Heart right ventricle (tissue), 16 donors: Measurements from ENCODE around the gene GPRIN3. TPM values are rescaled to one million over a fixed set of nuclear protein-coding genes. Genes with fewer than 3 reads are reported as not detected.

Source experiments
- ATAC-seq, 8 donors: fragments of 200-7000 bp; cut with Tn5 transposase; one replicate each; pipeline ENCODE4 v1.9.1; 2020; ENCODE audit warnings: mild to moderate bottlenecking in 8 of 8, moderate library complexity in 8 of 8, moderate number of reproducible peaks in 1 of 8
- DNase-seq, 2 donors: peaks; one replicate each; pipeline ENCODE4 v3.0.0-alpha.2; 2020
- H3K27ac ChIP-seq, 10 donors: fragments of 200-600 bp; sonication (generic) in 2 of 10; one replicate each; pipeline versions ENCODE4 v1.5.0 to v1.8.0; 2020 to 2022; ENCODE audit warnings: mild to moderate bottlenecking in 3 of 10
- H3K27me3 ChIP-seq, 7 donors: fragments of 200-600 bp; one replicate each; pipeline ENCODE4 v1.8.0; 2021 to 2022; ENCODE audit warnings: mild to moderate bottlenecking in 2 of 7
- H3K36me3 ChIP-seq, 9 donors: fragments of 200-600 bp; sonication (generic) in 1 of 9; one replicate each; pipeline versions ENCODE4 v1.5.0 to v1.8.0; 2020 to 2022; ENCODE audit warnings: mild to moderate bottlenecking in 2 of 9
- H3K4me1 ChIP-seq, 9 donors: fragments of 200-600 bp; sonication (generic) in 1 of 9; one replicate each; pipeline versions ENCODE4 v1.5.0 to v1.8.0; 2020 to 2022; ENCODE audit warnings: mild to moderate bottlenecking in 4 of 9
- H3K4me3 ChIP-seq, 10 donors: fragments of 200-600 bp; sonication (generic) in 2 of 10; one replicate each; pipeline versions ENCODE4 v1.5.0 to v1.8.0; 2020 to 2022; ENCODE audit warnings: mild to moderate bottlenecking in 7 of 10, moderate library complexity in 2 of 10
- H3K9me3 ChIP-seq, 11 donors: fragments of 200-600 bp in 10 of 11; sonication (generic) in 2 of 11; one replicate each; pipeline versions ENCODE4 v1.5.0 to v1.8.0; 2013 to 2022; ENCODE audit warnings: mild to moderate bottlenecking in 2 of 11, control low read depth in 1 of 11, moderate library complexity in 1 of 11
- CTCF ChIP-seq, 9 donors: fragments of 200-600 bp; sonication (generic) in 2 of 9; IDR thresholded peaks; one replicate each; pipeline versions ENCODE4 v1.5.0 to v1.8.0; 2021 to 2022; ENCODE audit warnings: antibody characterized with exemption in 9 of 9, mild to moderate bottlenecking in 5 of 9, moderate library complexity in 1 of 9
- WGBS, 2 donors: extraction: QIAGEN DNeasy Blood & Tissue Kit; methylation state at CpG; one replicate each; pipeline ENCODE4 v1.1.7; 2013; ENCODE audit warnings: inconsistent platforms in 1 of 2; 5-methylcytosine and 5-hydroxymethylcytosine counted together
- intact Hi-C, 10 donors: fragments of 100-400 bp; cut with DNase I; formaldehyde crosslinking; loops; one replicate each; pipeline versions ENCODE4 v1.11.1 to v1.14.2; 2022
- polyA plus RNA-seq, 2 donors: library from polyadenylated mRNA; stranded (reverse); fragments of 200-250 nt; gene quantifications; one replicate each; pipeline ENCODE4 v1.2.3, GENCODE V29; 2013
- total RNA-seq, 10 donors: library from RNA; stranded (reverse); fragmentation: NEBNext Ultra II Directional in 3 of 10; extraction: Animal tissue kit (Norgen Biotek cat#: 25700) in 3 of 10; gene quantifications; one replicate each; pipeline versions ENCODE4 v1.2.1 to v1.2.4, GENCODE V29; 2021 to 2023
- donor health status: Arrhythmogenic right ventricular cardiomyopathy.
- donor health status: ischemic (EF 13 %, LVEDD 7.1; RV severe dilation, severe dysfunction).
- donor health status: healthy with polysubstance abuse.
- donor health status: DM: no; HTN: yes; CAD: no.
- donor health status: DM: no; HTN: no; CAD: no.
- donor health status: ischemic (EF 25% LVEDD 6.9; RV normal size, moderate dysfunction).
- donor health status: ischemic (EF 25% LVEDD 5.7; RV mildly dilated, moderate dysfunction).
- donor health status: healthy.
- donor health status: DM: yes; HTN: yes; CAD: no.
- donor health status: Ischemic cardiomyopathy.
- donor health status: ischemic (EF 35%, LVEDD 5.7; RV mildly dilated, moderate dysfunction).
- donor health status: nonischemic (EF 11% LVEDD 7.7; RV severe dilation, severe dysfunction).
- donor health status: DM: yes; HTN: yes; CAD: no.
- donor health status: PGD.
- donor health status: ischemic (EF 29% LVEDD 5.4; RV normal size, mild dysfunction).
- donor health status: nonischemic (EF 23%, LVEDD 6.1; RV moderate dilation, normal function).

Gene GPRIN3
- total and polyA plus RNA-seq, 12 donors: 1.7 to 12.2 (median 9.5) TPM

DNA sequence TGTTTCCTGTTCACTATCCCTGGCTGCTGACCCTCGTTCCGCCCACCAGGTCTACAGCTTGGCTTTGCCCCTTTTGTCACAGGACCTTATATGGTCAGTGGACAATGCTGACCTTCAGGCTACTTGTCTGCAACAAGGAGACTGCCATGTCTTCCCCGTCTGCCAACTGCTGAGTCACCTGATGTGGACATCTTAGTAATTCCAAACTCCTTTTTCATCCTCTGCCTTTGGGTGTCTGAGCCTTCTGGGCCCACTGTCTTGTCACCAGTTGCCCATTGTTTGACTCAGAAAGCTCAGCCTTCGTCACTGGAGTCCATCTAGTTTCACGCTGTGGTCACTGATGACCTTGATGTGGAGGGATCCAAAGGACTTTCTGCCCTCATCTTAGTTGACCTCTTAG, 30.2 kb downstream of the GPRIN3 start:
- peaks cover 0 to 13% (median 0%) of the 10 kb centered on the region in 9 donors for H3K4me1 ChIP-seq
- DNase-seq (no peak), ATAC-seq (no peak)
- no peaks in the 10 kb centered on the region for H3K27me3 ChIP-seq
- TF ChIP-seq CTCF (IDR thresholded peaks at IDR 0.05): no peak
- no peaks in the 10 kb centered on the region for H3K36me3 ChIP-seq
- no peak overlapping the region for H3K4me3 ChIP-seq
- no peak overlapping the region for H3K27ac ChIP-seq
- 91 to 92% methylated on average over 5 of the region's 5 CpGs for WGBS, 2 donors
- H3K9me3 ChIP-seq: peaks cover 0 to 2% (median 0%) of the 10 kb centered on the region in 11 donors
- intact Hi-C loops: no loop called here

- no peaks in the 10 kb centered on the region for H3K27me3 ChIP-seq
- ATAC-seq: no peak
- no peak overlapping the region for H3K4me3 ChIP-seq
- peaks cover 0 to 13% (median 0%) of the 10 kb centered on the region in 9 donors for H3K4me1 ChIP-seq
- peaks cover 0 to 2% (median 0%) of the 10 kb centered on the region in 11 donors for H3K9me3 ChIP-seq
- intact Hi-C loops: no loop called here
- no peak for DNase-seq
- H3K27ac ChIP-seq: no peak overlapping the region
- TF ChIP-seq CTCF (IDR thresholded peaks at IDR 0.05): no peak
- no peaks in the 10 kb centered on the region for H3K36me3 ChIP-seq
These were observed 31.3 kb downstream of the GPRIN3 start for GRCh38 chr4:89276296-89276695.

- no peaks in the 10 kb centered on the region for H3K36me3 ChIP-seq
- 82 to 86% methylated on average over 6 of the region's 6 CpGs for WGBS, 2 donors
- H3K27ac ChIP-seq: no peak overlapping the region
- DNase-seq (no peak), ATAC-seq (no peak)
- intact Hi-C loops: no loop called here
- no peaks in the 10 kb centered on the region for H3K27me3 ChIP-seq
- H3K4me1 ChIP-seq: peaks cover 0 to 13% (median 0%) of the 10 kb centered on the region in 9 donors
- peaks cover 0 to 2% (median 0%) of the 10 kb centered on the region in 11 donors for H3K9me3 ChIP-seq
- no peak overlapping the region for H3K4me3 ChIP-seq
- TF ChIP-seq CTCF (IDR thresholded peaks at IDR 0.05): no peak
These were observed 32.0 kb downstream of the GPRIN3 start for GRCh38 chr4:89275587-89275986.

- DNase-seq (no peak), ATAC-seq (peak in 6 of 8 donors; percentile 44 to 85 (median 63))
- H3K4me1 ChIP-seq: peaks cover 0 to 20% (median 4%) of the 10 kb centered on the region in 9 donors
- TF ChIP-seq CTCF (IDR thresholded peaks at IDR 0.05): no peak
- H3K27me3 ChIP-seq: no peaks in the 10 kb centered on the region
- intact Hi-C loops: no loop called here
- H3K9me3 ChIP-seq: peaks cover 0 to 2% (median 0%) of the 10 kb centered on the region in 11 donors
- 65 to 68% methylated on average over 5 of the region's 5 CpGs for WGBS, 2 donors
- H3K36me3 ChIP-seq: no peaks in the 10 kb centered on the region
- H3K4me3 ChIP-seq: no peak overlapping the region
- peak overlapping the region in 1 of 10 donors; percentile 37 for H3K27ac ChIP-seq
These were observed 33.9 kb downstream of the GPRIN3 start for GRCh38 chr4:89273741-89274141.
